Activated naive CD8-positive, alpha-beta T cell (primary cell): ENCODE data around the gene PKNOX2.

Experiments
- H3K27ac Mint-ChIP-seq: one replicate; pipeline ENCODE4 v1.8.0; 2021; ENCODE audit warnings: mixed read lengths
- H3K27me3 Mint-ChIP-seq: one replicate; pipeline ENCODE4 v1.8.0; 2021; ENCODE audit warnings: mixed read lengths
- H3K36me3 Mint-ChIP-seq: one replicate; pipeline ENCODE4 v1.8.0; 2021; ENCODE audit warnings: mixed read lengths
- H3K4me1 Mint-ChIP-seq: one replicate; pipeline ENCODE4 v1.8.0; 2021; ENCODE audit warnings: low read depth, mixed read lengths
- H3K4me3 Mint-ChIP-seq: one replicate; pipeline ENCODE4 v1.8.0; 2021; ENCODE audit warnings: mild to moderate bottlenecking, mixed read lengths
- H3K9me3 Mint-ChIP-seq: one replicate; pipeline ENCODE4 v1.8.0; 2021; ENCODE audit warnings: low read depth, mixed read lengths

PKNOX2 gene, protein sequence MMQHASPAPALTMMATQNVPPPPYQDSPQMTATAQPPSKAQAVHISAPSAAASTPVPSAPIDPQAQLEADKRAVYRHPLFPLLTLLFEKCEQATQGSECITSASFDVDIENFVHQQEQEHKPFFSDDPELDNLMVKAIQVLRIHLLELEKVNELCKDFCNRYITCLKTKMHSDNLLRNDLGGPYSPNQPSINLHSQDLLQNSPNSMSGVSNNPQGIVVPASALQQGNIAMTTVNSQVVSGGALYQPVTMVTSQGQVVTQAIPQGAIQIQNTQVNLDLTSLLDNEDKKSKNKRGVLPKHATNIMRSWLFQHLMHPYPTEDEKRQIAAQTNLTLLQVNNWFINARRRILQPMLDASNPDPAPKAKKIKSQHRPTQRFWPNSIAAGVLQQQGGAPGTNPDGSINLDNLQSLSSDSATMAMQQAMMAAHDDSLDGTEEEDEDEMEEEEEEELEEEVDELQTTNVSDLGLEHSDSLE

DNA sequence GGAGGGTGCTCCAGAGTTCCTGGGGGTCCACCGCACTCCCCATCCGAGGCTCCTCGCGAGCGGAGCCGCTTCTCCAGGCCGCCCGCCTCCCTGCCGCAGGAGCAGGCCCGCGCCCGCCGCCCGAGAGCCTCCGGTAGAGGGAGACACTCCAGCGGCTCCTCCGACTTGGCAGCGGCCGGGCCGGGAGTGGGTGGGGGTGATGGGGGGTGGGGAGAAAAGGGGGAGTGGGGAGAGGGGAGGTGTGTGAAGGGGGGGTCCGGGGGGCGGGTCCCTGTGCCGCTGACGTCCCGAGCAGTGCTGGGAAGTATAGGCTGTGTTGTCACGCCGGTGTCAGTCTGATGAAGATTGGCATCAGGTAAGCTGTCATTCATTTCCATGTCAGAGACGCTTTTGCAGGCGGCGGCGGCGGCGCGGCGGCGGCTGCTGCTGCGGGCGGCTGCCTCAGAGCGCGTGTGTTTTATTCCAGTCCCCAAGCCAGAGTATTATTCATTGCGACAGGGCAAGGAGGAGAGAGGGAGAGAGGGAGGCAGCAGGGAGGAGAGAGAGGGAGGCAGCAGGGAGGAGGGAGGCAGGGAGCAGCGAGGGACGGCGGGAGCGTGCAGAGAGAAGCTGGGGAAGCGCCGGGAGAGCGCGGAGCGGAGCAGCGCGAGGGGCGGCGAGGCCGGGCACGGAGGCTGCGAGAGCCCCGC lies at the start of gene PKNOX2:
Gene PKNOX2 (plus strand): TSS at position 330 of the 689 bp plus-strand sequence. CDS start 186,555 bp downstream, outside the sequence.
- H3K4me3 Mint-ChIP-seq: peak within 1 kb of the TSS; percentile 95
- peaks cover 22% of the 10 kb centered on the region for H3K4me1 Mint-ChIP-seq
- no peaks in the 10 kb centered on the region for H3K9me3 Mint-ChIP-seq
- H3K27ac Mint-ChIP-seq: no peak within 1 kb of the TSS
- H3K36me3 Mint-ChIP-seq: no peaks in the 10 kb centered on the region
- peaks cover 23% of the 10 kb centered on the region for H3K27me3 Mint-ChIP-seq

DNA sequence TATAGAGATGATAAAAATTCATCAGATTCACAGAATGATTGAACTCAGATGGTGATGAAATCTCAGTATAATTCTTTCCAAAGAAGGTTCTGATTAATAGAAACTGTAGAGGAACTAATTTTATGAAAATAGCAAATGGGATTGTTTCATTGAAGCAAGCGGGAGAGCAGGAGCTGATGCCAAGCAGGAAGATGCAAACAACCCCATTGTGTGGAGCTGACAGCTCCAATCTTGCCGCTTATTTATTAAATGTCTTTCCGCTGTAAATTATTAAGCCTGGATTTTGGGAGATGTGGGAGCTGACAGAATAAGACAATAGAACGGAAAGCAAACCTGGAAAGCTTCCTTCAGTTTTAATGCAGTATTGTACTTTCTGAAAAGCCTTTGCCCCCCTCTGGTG lies 47.1 kb upstream of the PKNOX2 start:
- H3K27me3 Mint-ChIP-seq: peaks cover 8% of the 10 kb centered on the region
- H3K27ac Mint-ChIP-seq: no peak overlapping the region
- H3K4me1 Mint-ChIP-seq: no peaks in the 10 kb centered on the region
- H3K36me3 Mint-ChIP-seq: no peaks in the 10 kb centered on the region
- peaks cover 4% of the 10 kb centered on the region for H3K9me3 Mint-ChIP-seq
- no peak overlapping the region for H3K4me3 Mint-ChIP-seq

DNA sequence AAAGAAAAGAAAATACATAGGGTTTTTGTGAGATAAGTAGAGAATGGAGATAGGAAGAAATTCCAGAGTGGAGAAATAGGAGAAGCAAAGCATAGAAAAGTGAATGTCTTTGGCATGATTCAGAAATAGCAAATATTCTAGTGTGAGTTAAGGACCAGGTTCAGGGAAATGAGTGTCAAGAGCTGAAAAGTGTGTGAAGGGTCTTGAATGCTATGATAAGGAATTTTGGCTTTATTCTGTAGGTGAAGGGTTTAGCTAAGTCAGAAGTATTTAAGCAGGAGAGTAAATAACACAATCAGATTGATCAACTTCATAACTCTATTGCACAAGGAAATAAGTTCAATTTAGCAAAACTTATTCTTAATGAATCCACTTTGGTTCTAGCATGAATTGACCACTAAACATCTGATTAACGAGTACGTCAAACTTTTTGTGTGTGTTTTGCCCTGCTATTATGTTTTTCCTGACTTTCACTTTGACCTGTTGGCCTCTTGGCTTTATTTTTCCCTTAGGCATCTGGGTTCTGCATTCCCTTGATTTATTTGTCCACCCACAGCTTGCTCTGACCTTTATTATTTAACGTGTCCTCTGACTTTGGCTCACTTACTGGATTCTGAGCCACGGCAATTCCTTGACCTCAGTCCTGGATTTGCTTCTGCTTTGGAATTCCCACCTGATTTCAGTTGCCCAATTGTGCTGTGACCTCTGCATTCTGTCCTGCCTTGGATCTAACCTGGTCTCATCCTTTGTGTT lies 41.2 kb upstream of the PKNOX2 start:
- Mint-ChIP-seq H3K27ac (no peak overlapping the region), H3K36me3 (peaks cover 3% of the 10 kb centered on the region), H3K9me3 (no peaks in the 10 kb centered on the region), H3K27me3 (peaks cover 9% of the 10 kb centered on the region), H3K4me3 (no peak overlapping the region), H3K4me1 (no peaks in the 10 kb centered on the region)

DNA sequence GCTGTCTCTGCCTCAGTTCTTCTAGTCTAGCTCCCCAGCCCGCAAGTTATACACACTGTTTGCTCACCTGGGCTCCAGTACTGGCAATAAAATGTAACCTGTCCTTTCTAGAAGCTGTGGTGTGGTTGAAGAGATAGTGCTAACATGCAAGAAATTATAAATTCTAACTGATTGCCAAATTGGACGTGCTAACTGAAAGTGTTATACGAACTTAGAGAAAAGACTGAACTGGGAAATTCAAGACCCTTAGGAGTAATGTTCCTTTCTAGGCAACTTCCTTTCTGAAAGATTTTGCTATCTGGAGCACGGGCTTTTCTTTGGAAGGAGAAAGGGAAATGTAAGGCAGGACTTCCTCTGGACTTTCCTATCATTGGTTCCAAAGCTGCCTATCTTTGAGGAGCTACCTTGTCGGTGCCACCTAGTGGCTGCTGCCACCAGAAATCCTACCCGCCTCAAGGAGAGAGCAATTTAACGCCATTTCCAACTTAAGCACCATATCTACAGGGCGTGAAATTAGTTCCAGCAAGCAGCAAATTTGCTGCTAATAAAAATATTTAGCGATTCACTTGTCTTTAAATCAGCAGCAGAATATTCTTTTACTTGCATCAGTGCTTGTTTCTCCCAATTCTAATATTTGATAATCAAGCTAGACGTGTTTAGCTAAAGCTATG lies 40.5 kb upstream of the PKNOX2 start:
- Mint-ChIP-seq H3K36me3 (peaks cover 3% of the 10 kb centered on the region), H3K27me3 (peaks cover 7% of the 10 kb centered on the region), H3K4me3 (no peak overlapping the region), H3K27ac (no peak overlapping the region), H3K9me3 (no peaks in the 10 kb centered on the region), H3K4me1 (no peaks in the 10 kb centered on the region)

DNA sequence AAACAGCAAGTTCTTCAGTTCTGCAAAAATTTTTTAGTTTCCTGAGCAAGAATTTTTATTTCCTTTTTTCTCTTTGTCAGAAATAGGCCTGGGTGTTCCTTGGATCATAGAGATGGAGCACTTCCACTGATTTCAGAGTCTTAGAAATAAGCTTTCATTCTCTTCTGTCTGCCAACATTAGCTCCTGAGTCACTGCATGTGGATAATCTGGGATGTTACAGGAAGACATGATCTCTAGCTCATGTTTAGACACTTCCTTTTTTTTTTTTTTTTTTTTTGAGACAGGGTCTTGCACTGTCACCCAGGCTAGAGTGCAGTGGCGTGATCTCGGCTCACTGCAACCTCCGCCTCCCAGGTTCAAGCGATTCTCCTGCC lies 39.9 kb upstream of the PKNOX2 start:
- Mint-ChIP-seq H3K27ac (no peak overlapping the region), H3K4me1 (no peaks in the 10 kb centered on the region), H3K9me3 (no peaks in the 10 kb centered on the region), H3K27me3 (peaks cover 11% of the 10 kb centered on the region), H3K4me3 (no peak overlapping the region), H3K36me3 (peaks cover 3% of the 10 kb centered on the region)

DNA sequence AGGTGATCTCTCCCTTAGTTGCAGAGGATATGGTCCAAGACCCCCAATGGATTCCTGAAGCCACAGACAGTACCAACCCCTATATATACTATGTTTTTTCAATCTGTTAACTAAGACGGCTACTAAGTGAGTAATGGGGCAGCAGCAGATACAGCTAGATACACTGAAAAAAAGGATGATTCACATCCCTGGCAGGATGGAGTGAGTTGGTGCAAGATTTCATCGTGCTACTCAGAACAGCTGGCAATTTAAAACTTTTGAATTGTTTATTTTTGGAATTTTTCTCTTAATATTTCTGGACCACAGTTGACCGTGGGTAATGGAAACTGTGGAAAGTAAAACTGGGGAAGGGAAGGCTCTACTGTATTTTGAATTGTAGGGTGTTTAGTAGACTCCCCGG lies 36.1 kb upstream of the PKNOX2 start:
- Mint-ChIP-seq H3K9me3 (no peaks in the 10 kb centered on the region), H3K27me3 (peaks cover 19% of the 10 kb centered on the region), H3K4me3 (no peak overlapping the region), H3K36me3 (peaks cover 3% of the 10 kb centered on the region), H3K4me1 (no peaks in the 10 kb centered on the region), H3K27ac (no peak overlapping the region)

DNA sequence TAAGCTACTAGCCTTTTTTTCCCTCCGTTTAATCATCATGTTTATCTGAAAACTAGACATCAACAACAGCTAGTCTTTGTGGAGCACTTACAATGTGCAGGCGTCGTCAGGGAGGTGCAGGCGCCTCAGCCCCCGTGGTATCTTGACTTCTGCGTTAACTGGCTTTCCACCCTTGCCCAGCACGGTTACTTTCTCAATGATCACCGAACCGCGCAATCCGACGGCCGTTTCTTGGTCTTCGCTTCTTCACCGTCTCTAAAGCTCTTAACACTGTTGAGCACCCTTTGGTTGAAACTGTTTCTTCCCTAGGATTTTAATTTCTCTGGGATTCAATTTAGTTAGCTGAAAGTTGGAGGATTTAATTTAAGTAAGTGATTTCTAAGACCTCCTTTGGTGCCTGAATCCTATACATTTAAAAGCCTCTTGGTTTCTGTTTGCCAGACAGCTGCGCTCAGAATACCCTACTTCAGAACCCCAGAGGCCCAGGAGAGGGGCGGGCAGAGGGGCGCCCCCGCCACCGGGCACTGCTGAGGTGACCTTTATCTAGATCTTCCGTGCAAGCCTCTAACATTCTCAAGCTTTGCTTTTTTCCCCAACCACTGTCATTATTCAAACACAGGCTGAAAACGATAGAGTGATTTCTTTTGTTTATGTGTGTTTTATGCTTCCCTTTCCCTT lies 35.1 kb upstream of the PKNOX2 start:
- Mint-ChIP-seq H3K4me1 (no peaks in the 10 kb centered on the region), H3K36me3 (no peaks in the 10 kb centered on the region), H3K9me3 (no peaks in the 10 kb centered on the region), H3K4me3 (no peak overlapping the region), H3K27me3 (peaks cover 23% of the 10 kb centered on the region), H3K27ac (no peak overlapping the region)

DNA sequence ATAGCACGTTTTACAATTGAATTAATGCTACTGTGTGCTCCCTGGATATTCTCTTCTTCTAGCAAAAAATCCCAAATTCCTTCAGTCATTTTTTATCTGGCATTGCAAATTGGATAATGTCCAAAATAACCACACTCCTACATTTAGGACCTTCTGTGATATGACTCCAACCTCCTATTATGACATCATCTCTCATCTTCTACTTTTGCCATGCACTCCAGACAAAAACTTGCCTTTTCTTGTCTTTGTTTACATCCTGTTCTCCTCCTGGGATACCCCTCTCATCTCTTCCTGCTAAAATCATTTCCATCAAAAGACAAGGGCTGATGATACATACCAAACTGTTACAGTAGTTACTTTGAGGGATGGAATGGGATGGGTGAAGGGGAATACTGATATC lies 32.5 kb upstream of the PKNOX2 start:
- Mint-ChIP-seq H3K36me3 (no peaks in the 10 kb centered on the region), H3K4me1 (no peaks in the 10 kb centered on the region), H3K4me3 (no peak overlapping the region), H3K9me3 (no peaks in the 10 kb centered on the region), H3K27ac (no peak overlapping the region), H3K27me3 (peaks cover 25% of the 10 kb centered on the region)

DNA sequence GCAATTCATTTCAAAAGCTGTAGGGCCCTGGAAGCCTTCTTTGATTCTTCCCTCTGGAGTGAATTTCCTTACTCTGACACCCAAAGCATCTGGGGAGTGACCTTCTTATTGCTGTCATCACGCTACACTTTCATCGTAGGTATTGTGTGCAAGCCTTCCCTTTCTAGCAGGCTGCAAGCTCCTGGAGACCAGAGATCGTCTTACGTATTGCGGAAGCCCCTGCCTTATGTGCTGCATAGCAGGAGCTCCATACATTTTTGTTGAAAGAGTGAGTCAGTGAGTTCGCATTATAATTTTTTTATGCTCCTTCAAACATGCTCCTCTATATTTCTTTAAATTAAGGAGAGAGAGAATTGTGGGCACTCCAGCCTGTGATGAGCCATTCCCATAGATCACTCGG lies 32.0 kb upstream of the PKNOX2 start:
- Mint-ChIP-seq H3K27ac (no peak overlapping the region), H3K4me1 (no peaks in the 10 kb centered on the region), H3K9me3 (no peaks in the 10 kb centered on the region), H3K4me3 (no peak overlapping the region), H3K36me3 (no peaks in the 10 kb centered on the region), H3K27me3 (peaks cover 25% of the 10 kb centered on the region)

DNA sequence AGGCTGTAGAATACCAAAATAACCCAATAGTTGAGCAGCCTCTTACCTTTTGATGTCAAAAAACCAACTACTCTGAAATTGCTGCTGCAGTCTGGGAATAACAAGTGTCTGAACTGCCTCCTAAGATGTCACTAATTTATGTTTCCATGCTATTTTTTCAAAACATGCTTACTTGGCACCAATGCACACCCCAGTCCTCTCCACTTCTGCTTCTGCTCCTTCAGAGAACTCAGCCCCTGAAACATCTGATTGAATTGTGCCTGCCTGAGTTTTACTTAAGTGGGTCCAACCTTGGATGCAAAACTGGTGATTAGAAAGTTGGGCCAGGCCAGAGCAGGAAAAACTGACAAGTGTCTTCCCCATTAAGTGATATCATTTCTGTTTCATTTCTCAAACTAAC lies 28.6 kb upstream of the PKNOX2 start:
- Mint-ChIP-seq H3K4me1 (no peaks in the 10 kb centered on the region), H3K4me3 (no peak overlapping the region), H3K27ac (no peak overlapping the region)

DNA sequence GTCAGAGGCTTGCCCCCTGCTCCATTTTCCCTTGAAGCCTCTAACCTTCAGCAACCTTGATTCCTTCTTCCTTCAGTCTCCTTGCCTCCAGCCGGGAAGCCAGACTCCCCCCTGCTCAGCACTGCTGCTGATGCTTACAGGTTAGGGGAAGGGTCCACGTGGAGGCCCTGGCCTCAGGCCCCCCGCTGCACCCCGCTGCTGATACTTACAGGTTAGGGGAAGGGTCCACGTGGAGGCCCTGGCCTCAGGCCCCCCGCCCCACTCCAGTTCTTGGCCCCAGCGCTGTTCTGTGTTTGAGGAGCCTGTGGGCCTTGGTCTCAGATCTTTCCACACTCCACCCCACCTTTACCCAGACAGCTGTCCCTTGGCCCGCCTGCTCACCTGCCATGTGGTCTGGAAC lies 25.6 kb upstream of the PKNOX2 start:
- H3K4me1 Mint-ChIP-seq: peaks cover 4% of the 10 kb centered on the region
- H3K9me3 Mint-ChIP-seq: no peaks in the 10 kb centered on the region
- no peak overlapping the region for H3K4me3 Mint-ChIP-seq
- H3K27me3 Mint-ChIP-seq: peaks cover 19% of the 10 kb centered on the region
- no peaks in the 10 kb centered on the region for H3K36me3 Mint-ChIP-seq
- H3K27ac Mint-ChIP-seq: no peak overlapping the region

More for the DNA sequence above, 28.6 kb upstream of the PKNOX2 start:
- Mint-ChIP-seq H3K36me3 (no peaks in the 10 kb centered on the region), H3K9me3 (no peaks in the 10 kb centered on the region), H3K27me3 (peaks cover 20% of the 10 kb centered on the region)

DNA sequence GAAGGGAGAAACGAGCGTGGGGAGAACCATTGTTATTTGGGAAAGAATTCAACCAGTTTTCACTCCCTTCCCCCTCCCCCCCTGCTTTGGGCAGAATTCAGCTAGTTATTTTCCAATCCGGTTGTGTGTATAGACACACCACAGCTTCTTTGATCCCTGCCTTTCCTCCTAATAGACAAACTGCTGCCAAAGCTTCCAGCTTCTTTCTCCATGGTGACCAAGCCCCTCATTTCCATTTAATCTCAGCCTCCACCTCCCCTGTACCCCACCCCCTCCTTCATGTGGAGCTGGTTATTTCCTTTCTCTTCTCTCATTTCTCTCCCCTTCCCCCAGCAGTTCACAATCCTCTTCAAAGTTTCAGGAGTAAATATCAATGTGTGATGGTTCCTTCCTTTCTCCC lies 24.8 kb upstream of the PKNOX2 start:
- H3K9me3 Mint-ChIP-seq: no peaks in the 10 kb centered on the region

DNA sequence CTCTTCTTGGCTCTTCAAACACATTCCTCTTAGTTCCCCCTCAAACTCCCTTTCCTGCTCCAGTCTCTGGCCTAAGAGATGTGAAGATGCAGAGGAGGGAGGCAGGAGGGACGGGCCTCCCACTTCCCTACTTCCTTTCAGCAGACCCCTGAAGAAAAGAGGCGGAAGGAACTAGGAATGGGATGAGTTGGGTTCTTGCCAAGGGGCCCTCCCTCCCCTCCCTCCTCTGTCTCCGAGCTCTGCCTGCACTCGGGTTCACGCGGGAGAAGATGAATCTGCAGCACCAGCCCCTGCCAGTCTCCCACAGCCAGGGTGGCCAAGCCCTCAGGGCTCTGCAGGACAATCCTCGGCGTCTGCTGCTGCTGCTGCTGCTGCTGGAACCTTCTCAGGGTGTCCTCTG lies 24.3 kb upstream of the PKNOX2 start:
- Mint-ChIP-seq H3K36me3 (no peaks in the 10 kb centered on the region), H3K27ac (no peak overlapping the region), H3K4me3 (no peak overlapping the region), H3K27me3 (peaks cover 17% of the 10 kb centered on the region), H3K4me1 (peaks cover 4% of the 10 kb centered on the region), H3K9me3 (no peaks in the 10 kb centered on the region)

More for the DNA sequence above, 24.8 kb upstream of the PKNOX2 start:
- no peak overlapping the region for H3K27ac Mint-ChIP-seq
- peaks cover 21% of the 10 kb centered on the region for H3K27me3 Mint-ChIP-seq
- no peak overlapping the region for H3K4me3 Mint-ChIP-seq
- H3K36me3 Mint-ChIP-seq: no peaks in the 10 kb centered on the region
- H3K4me1 Mint-ChIP-seq: peaks cover 4% of the 10 kb centered on the region

DNA sequence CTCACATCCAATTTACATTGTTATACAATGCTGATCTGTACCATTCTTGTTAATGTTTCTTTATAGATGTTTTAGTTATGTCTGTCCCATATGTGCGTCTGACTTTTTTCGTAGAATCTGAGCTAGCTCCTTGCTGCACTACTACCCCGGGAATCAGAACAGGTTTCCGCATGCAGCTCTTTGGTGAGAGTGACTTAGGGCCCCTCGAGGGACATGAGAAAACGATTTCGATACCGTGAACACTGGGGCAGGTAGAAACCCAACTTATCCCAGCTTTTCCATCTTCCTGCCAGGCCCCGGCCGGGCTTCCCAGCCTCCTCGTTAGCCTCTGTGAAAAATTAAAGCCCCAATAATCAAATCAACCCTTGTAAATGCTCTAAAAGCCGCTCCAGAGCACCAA lies 23.4 kb upstream of the PKNOX2 start:
- no peak overlapping the region for H3K27ac Mint-ChIP-seq
- peaks cover 4% of the 10 kb centered on the region for H3K4me1 Mint-ChIP-seq
- no peaks in the 10 kb centered on the region for H3K9me3 Mint-ChIP-seq
- H3K4me3 Mint-ChIP-seq: no peak overlapping the region
- H3K36me3 Mint-ChIP-seq: no peaks in the 10 kb centered on the region
- H3K27me3 Mint-ChIP-seq: peaks cover 16% of the 10 kb centered on the region
